ENCODE measurements around the gene FAM171A2.

Gene FAM171A2

GRCh38 chr17:44310609-44311376 is 52.9 kb downstream of the FAM171A2 start:
- TF ChIP-seq CTCF (IDR thresholded peaks at IDR 0.05; ENCODE audit: borderline replicate concordance, control extremely low read depth, extremely low read depth, insufficient read depth, missing control alignments) = no peak
- in situ Hi-C loops (cut with MboI; ENCODE audit: low sequenced_read_pairs, unreplicated experiment) = no loop called here
- DNase-seq (ENCODE audit: low spot score) = peak; percentile 19

- DNase-seq (ENCODE audit: low spot score) = no peak
- in situ Hi-C loops (cut with MboI; ENCODE audit: low sequenced_read_pairs, unreplicated experiment) = no loop called here
- no peak for TF ChIP-seq CTCF (IDR thresholded peaks at IDR 0.05; ENCODE audit: borderline replicate concordance, control extremely low read depth, extremely low read depth, insufficient read depth, missing control alignments)
Observed at GRCh38 chr17:44310188-44310587, 53.5 kb downstream of the FAM171A2 start.

- DNase-seq (ENCODE audit: low spot score) = peak; percentile 31
- in situ Hi-C loops (cut with MboI; ENCODE audit: low sequenced_read_pairs, unreplicated experiment) = no loop called here
- no peak for TF ChIP-seq CTCF (IDR thresholded peaks at IDR 0.05; ENCODE audit: borderline replicate concordance, control extremely low read depth, extremely low read depth, insufficient read depth, missing control alignments)
Observed at GRCh38 chr17:44309472-44309871, 54.2 kb downstream of the FAM171A2 start.

- in situ Hi-C loops (cut with MboI; ENCODE audit: low sequenced_read_pairs, unreplicated experiment) = no loop called here
- TF ChIP-seq CTCF (IDR thresholded peaks at IDR 0.05; ENCODE audit: borderline replicate concordance, control extremely low read depth, extremely low read depth, insufficient read depth, missing control alignments) = no peak
- DNase-seq (ENCODE audit: low spot score) = no peak
Observed at GRCh38 chr17:44308865-44309264, 54.8 kb downstream of the FAM171A2 start.

GRCh38 chr17:44308320-44308818 is 55.3 kb downstream of the FAM171A2 start, which contains the start of gene RUNDC3A:
Gene RUNDC3A, plus strand, starts transcription at chr17:44308601. Its CDS starts 232 bp downstream, at chr17:44308833.
- no peak for TF ChIP-seq CTCF (IDR thresholded peaks at IDR 0.05; ENCODE audit: borderline replicate concordance, control extremely low read depth, extremely low read depth, insufficient read depth, missing control alignments)
- in situ Hi-C loops (cut with MboI; ENCODE audit: low sequenced_read_pairs, unreplicated experiment) = no loop called here
- peak; percentile 95 for DNase-seq (ENCODE audit: low spot score)

GRCh38 chr17:44307387-44308186 is 56.1 kb downstream of the FAM171A2 start:
- in situ Hi-C loops (cut with MboI; ENCODE audit: low sequenced_read_pairs, unreplicated experiment) = no loop called here
- peak; percentile 47 for DNase-seq (ENCODE audit: low spot score)
- no peak for TF ChIP-seq CTCF (IDR thresholded peaks at IDR 0.05; ENCODE audit: borderline replicate concordance, control extremely low read depth, extremely low read depth, insufficient read depth, missing control alignments)

Measured in GM13976 (cell line).